IPS-18c (cell line): ENCODE results near the gene LRRC19.

ENCODE experiments used
- H3K4me3 ChIP-seq: 2 replicates; pipeline ENCODE4 v1.7.0; 2013; ENCODE audit warnings: low read depth, mild to moderate bottlenecking, low read length, moderate library complexity; ENCODE audit not compliant: insufficient read depth
- H3K9me3 ChIP-seq: one replicate; pipeline ENCODE4 v1.6.1; 2013; ENCODE audit warnings: mild to moderate bottlenecking, low read length, moderate library complexity; ENCODE audit not compliant: control insufficient read depth, insufficient read depth

The LRRC19 gene

GRCh38 chr9:26974927-26975326 is 30.5 kb downstream of the LRRC19 start:
- Histone ChIP-seq H3K9me3 (no peaks in the 10 kb centered on the region), H3K4me3 (no peak overlapping the region)

DNA sequence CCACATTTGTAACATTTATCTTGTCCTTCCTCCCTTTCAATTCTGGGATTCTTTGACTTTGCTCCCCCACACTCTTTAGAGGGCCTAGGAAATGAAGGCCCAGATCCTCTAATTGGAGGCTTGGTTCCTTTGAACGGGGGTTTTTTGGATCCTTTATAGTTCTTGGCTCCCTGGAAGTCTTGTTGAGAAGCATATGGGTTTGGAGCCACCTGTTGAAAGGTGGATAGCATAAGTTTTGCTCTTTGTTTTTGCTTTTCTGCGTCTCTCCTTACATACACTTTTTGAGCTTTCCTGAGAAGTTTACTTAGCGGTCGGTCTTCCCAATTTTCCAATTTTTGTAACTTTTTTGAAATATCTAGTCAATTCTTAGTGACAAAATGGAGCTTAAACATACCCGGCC is 31.5 kb downstream of the LRRC19 start:
- Histone ChIP-seq H3K9me3 (no peaks in the 10 kb centered on the region), H3K4me3 (no peak overlapping the region)

- no peak overlapping the region for H3K4me3 ChIP-seq
These were observed 33.8 kb downstream of the LRRC19 start for GRCh38 chr9:26971721-26972120.

DNA sequence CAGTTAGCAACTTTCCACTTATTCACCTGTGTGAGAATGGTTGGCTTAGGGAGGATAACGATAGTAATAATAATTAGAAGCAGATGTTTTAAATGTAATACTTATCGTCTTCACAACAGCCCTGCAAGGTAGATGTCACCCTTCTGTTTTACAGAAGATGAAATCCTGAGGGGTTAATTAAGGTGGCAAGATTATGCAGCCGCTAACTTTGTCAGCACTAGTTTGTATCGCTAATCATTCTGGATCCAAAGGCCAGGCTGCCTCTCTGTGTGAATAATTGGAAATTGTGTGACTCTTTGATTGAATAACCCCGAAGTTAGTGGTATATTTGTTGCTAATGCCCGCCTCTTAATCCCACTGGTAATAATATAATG is 48.6 kb downstream of the LRRC19 start:
- Histone ChIP-seq H3K9me3 (no peaks in the 10 kb centered on the region), H3K4me3 (peak overlapping the region; percentile 63)

More at GRCh38 chr9:26971721-26972120, 33.8 kb downstream of the LRRC19 start:
- no peaks in the 10 kb centered on the region for H3K9me3 ChIP-seq

- no peaks in the 10 kb centered on the region for H3K9me3 ChIP-seq
- H3K4me3 ChIP-seq, result peak within 1 kb of the TSS; percentile 63
These were observed 49.3 kb downstream of the LRRC19 start, which contains the start of gene IFT74 for GRCh38 chr9:26955921-26956859. Gene IFT74 (plus strand): TSS chr9:26956412. CDS start chr9:26961968, 5,556 bp downstream.

- Histone ChIP-seq H3K9me3 (no peaks in the 10 kb centered on the region), H3K4me3 (peak overlapping the region; percentile 63; the same call in 1 of the 2 replicates)
These were observed 50.1 kb downstream of the LRRC19 start for GRCh38 chr9:26955222-26955903.

DNA sequence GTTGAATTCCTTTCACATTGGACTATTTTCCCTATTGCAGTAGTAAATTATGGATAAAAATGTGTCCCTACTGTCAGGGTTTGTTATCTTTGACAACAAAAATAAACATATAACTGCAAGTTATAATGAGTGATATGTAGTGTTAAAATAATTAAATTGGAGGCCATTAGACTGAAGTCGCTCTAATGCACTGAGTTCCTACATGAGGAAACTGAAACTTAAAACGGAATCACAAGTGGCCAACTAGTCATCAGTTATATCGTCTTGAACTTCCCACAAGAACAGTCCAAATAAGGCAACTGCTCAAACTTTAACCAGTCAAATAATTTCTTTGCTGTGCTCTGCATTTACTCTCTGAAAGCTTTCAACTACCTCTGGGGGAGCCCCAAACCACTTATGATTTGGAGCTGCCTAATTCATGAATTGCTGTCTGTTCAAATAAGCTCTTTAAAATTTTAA is 51.4 kb downstream of the LRRC19 start:
- Histone ChIP-seq H3K9me3 (no peaks in the 10 kb centered on the region), H3K4me3 (no peak overlapping the region)

GRCh38 chr9:26951794-26952193 is 53.7 kb downstream of the LRRC19 start:
- Histone ChIP-seq H3K9me3 (no peaks in the 10 kb centered on the region), H3K4me3 (no peak overlapping the region)

- no peak overlapping the region for H3K4me3 ChIP-seq
- no peaks in the 10 kb centered on the region for H3K9me3 ChIP-seq
These were observed 55.0 kb downstream of the LRRC19 start for GRCh38 chr9:26950521-26950920.

DNA sequence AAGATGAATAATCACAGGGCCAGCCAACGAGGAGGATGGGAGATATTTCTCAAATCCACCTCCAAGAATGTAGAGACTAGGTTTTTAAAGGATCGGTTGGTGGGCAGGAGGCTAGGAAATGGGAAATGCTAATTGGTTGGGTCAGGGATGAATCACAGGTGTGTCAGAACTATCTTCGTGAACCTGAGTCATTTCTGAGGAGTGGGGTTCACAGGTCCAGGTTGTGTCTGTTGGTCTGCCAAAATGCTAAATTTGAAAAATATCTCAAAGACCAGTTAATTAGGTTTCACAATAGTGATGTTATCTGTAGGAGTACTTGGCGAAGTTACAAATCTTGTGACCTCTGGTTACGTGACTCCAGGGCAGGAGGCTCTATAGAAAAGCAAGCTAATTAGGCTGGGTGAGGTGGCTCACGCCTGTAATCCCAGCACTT is 55.8 kb downstream of the LRRC19 start:
- no peaks in the 10 kb centered on the region for H3K9me3 ChIP-seq
- H3K4me3 ChIP-seq, result no peak overlapping the region

DNA sequence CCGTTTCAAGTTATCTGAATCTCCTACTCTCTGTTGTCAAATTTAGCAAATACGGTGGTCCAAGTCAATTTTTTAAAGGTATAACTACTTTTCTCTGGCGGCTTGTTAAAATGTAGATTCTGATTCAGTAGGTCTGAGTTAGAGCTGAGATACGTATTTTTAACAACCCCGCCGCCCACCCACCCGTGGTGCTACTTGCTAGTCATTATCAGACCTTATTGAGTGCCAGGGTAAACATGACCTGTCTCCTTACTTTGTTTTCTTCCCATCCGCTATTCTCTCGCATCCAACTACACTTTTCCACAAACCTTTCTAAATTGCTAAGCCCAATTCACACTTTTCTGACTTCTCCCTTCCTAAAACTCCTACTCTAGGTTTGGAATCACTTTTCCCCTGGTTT is 57.7 kb downstream of the LRRC19 start:
- peak overlapping the region; percentile 94 for H3K4me3 ChIP-seq
- H3K9me3 ChIP-seq, result no peaks in the 10 kb centered on the region

- no peaks in the 10 kb centered on the region for H3K9me3 ChIP-seq
- H3K4me3 ChIP-seq, result peak within 1 kb of the TSS; percentile 94
These were observed 58.4 kb downstream of the LRRC19 start, which contains the start of gene PLAA for GRCh38 chr9:26946753-26947727. Gene PLAA (minus strand): TSS chr9:26947242. CDS start chr9:26947045, 197 bp downstream.

DNA sequence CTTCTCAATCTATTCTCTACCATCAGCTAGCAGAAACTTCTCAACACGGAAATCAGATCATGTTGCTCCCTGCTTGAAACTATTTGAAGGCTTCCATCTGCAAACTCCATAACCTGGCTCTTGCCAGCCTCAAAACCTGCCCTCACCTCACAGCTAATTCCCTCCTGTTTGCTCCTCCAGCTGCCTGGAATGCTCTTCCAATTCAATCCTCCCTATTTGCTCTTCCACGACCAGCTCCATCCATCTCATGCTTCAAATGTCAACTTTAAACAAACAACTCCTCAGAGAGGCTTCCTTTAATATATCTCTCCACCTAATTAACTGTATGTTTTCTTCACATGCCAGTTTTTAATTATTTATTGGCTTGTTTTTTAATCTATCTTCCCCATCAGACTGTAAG is 59.9 kb downstream of the LRRC19 start:
- Histone ChIP-seq H3K9me3 (no peaks in the 10 kb centered on the region), H3K4me3 (peak overlapping the region; percentile 94; the same call in 1 of the 2 replicates)
